ENCODE measurements around the gene NGFR.
A peak's percentile ranks its signal among the peaks of the same experiment; 100 is the strongest.

NGFR gene

DNA sequence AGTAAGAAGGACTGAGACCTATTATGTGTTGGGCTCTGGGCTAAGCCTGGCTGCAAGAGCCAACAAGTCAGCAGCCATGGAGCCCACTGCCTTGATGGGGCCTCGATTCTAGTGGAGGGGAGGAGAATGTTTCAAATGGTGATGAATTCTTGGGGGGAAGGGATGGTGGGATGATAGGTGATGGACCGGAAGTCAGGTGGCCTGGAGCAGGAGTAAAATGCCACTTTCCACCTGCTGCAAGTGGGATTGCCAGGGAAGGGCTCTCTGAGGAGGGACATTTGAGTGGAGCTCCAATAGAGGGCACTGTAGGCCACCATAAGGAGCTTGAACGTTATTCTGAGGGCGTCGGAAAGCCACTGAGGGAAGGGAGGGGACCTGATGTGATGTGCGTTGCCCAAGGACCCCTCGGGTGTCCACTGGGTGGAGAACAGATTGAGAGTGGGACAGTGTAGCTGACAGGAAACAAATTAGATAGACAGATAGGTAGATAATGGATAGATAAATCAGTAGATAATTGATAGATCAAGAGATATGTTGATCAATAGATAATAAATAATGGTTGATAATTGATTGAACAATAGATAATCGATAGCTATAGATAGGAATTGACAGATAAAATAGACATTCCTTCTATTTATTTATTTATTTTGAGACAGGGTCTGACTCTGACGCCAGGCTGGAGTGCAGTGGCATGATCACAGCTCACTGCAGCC lies 62.4 kb downstream of the NGFR start:
- Histone ChIP-seq H3K9ac (ENCODE audit: insufficient read length) (no peak overlapping the region), H3K9me3 (ENCODE audit: low read depth, low read length) (no peaks in the 10 kb centered on the region; the same call in 1 of the 2 replicates), H3K4me3 (no peak overlapping the region), H3K36me3 (ENCODE audit: insufficient read depth, low read length) (no peaks in the 10 kb centered on the region), H3K27ac (0 out of 2 replicates have a peak overlapping the region, but pooled peaks have one; percentile 4)
- DNase-seq (ENCODE audit: low read depth, low spot score): no peak
- TF ChIP-seq POLR2AphosphoS5 (IDR thresholded peaks at IDR 0.05; ENCODE audit: borderline replicate concordance, low read depth, low read length): no peak
- no peak for TF ChIP-seq EZH2 (IDR thresholded peaks at IDR 0.05)
- TF ChIP-seq FOXP2 (optimal IDR thresholded peaks at IDR 0.05; ENCODE audit: control extremely low read depth, extremely low read length, insufficient read depth): no peak
